ENCODE data around the gene C1QA. TPM values are rescaled to one million over a fixed set of nuclear protein-coding genes. Genes with fewer than 3 reads are reported as not detected.

The C1QA gene
- total and polyA plus RNA-seq, 2 of the 13 experiments (the other 11 are each of a cell fraction or from before 2014, with no cell fraction given), result not detected

DNA sequence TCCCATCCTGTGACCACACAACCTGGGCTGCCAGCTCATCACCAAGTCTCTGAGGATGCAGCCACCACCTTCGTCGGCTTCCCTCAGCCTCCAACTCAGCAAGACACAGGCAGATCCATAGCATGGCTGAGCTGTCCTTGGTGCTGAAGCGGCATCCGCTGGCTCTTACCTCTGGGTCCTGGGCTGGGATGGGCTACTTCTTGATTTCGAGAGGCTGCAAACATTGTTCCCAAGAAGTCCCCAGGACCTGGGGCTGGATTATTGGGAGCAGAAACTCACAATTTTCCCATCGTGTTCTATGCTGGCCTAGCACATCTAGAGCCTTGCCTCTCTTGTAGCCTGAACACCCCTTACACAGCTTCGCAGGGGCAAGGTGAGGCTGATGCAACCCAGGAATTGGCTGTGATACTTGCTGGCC is 24.9 kb upstream of the C1QA start (continued):
- TF ChIP-seq, protein P1, sequence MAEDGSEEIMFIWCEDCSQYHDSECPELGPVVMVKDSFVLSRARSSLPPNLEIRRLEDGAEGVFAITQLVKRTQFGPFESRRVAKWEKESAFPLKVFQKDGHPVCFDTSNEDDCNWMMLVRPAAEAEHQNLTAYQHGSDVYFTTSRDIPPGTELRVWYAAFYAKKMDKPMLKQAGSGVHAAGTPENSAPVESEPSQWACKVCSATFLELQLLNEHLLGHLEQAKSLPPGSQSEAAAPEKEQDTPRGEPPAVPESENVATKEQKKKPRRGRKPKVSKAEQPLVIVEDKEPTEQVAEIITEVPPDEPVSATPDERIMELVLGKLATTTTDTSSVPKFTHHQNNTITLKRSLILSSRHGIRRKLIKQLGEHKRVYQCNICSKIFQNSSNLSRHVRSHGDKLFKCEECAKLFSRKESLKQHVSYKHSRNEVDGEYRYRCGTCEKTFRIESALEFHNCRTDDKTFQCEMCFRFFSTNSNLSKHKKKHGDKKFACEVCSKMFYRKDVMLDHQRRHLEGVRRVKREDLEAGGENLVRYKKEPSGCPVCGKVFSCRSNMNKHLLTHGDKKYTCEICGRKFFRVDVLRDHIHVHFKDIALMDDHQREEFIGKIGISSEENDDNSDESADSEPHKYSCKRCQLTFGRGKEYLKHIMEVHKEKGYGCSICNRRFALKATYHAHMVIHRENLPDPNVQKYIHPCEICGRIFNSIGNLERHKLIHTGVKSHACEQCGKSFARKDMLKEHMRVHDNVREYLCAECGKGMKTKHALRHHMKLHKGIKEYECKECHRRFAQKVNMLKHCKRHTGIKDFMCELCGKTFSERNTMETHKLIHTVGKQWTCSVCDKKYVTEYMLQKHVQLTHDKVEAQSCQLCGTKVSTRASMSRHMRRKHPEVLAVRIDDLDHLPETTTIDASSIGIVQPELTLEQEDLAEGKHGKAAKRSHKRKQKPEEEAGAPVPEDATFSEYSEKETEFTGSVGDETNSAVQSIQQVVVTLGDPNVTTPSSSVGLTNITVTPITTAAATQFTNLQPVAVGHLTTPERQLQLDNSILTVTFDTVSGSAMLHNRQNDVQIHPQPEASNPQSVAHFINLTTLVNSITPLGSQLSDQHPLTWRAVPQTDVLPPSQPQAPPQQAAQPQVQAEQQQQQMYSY (CRISPR knock-in tag; IDR thresholded peaks at IDR 0.05), result no peak
- TF ChIP-seq ZNF501 (CRISPR knock-in tag; IDR thresholded peaks at IDR 0.05), result 0 out of 2 replicates have a peak, but pooled peaks have one; percentile 41
- TF ChIP-seq, protein P2, sequence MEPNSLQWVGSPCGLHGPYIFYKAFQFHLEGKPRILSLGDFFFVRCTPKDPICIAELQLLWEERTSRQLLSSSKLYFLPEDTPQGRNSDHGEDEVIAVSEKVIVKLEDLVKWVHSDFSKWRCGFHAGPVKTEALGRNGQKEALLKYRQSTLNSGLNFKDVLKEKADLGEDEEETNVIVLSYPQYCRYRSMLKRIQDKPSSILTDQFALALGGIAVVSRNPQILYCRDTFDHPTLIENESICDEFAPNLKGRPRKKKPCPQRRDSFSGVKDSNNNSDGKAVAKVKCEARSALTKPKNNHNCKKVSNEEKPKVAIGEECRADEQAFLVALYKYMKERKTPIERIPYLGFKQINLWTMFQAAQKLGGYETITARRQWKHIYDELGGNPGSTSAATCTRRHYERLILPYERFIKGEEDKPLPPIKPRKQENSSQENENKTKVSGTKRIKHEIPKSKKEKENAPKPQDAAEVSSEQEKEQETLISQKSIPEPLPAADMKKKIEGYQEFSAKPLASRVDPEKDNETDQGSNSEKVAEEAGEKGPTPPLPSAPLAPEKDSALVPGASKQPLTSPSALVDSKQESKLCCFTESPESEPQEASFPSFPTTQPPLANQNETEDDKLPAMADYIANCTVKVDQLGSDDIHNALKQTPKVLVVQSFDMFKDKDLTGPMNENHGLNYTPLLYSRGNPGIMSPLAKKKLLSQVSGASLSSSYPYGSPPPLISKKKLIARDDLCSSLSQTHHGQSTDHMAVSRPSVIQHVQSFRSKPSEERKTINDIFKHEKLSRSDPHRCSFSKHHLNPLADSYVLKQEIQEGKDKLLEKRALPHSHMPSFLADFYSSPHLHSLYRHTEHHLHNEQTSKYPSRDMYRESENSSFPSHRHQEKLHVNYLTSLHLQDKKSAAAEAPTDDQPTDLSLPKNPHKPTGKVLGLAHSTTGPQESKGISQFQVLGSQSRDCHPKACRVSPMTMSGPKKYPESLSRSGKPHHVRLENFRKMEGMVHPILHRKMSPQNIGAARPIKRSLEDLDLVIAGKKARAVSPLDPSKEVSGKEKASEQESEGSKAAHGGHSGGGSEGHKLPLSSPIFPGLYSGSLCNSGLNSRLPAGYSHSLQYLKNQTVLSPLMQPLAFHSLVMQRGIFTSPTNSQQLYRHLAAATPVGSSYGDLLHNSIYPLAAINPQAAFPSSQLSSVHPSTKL (CRISPR knock-in tag; IDR thresholded peaks at IDR 0.05), result peak; percentile 20; the same call in 1 of the 2 replicates
- TF ChIP-seq ZNF703 (CRISPR knock-in tag; IDR thresholded peaks at IDR 0.05; ENCODE audit: borderline replicate concordance), result no peak
- TF ChIP-seq CBX5 (CRISPR knock-in tag; IDR thresholded peaks at IDR 0.05; ENCODE audit: borderline replicate concordance), result 0 out of 2 replicates have a peak, but pooled peaks have one; percentile 44
- TF ChIP-seq RELA (CRISPR knock-in tag; IDR thresholded peaks at IDR 0.05), result no peak
- TF ChIP-seq ZNF614 (CRISPR knock-in tag; IDR thresholded peaks at IDR 0.05; ENCODE audit: borderline replicate concordance), result no peak
- TF ChIP-seq, protein P3, sequence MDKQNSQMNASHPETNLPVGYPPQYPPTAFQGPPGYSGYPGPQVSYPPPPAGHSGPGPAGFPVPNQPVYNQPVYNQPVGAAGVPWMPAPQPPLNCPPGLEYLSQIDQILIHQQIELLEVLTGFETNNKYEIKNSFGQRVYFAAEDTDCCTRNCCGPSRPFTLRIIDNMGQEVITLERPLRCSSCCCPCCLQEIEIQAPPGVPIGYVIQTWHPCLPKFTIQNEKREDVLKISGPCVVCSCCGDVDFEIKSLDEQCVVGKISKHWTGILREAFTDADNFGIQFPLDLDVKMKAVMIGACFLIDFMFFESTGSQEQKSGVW (CRISPR knock-in tag; IDR thresholded peaks at IDR 0.05; ENCODE audit: borderline replicate concordance), result no peak
- TF ChIP-seq ZSCAN25 (CRISPR knock-in tag; IDR thresholded peaks at IDR 0.05), result no peak
- no peak for TF ChIP-seq KLF13 (CRISPR knock-in tag; IDR thresholded peaks at IDR 0.05)
- peak; percentile 58; the same call in 1 of the 2 replicates for TF ChIP-seq ZSCAN21 (CRISPR knock-in tag; IDR thresholded peaks at IDR 0.05; ENCODE audit: borderline replicate concordance)
- TF ChIP-seq NFKBIZ (CRISPR knock-in tag; IDR thresholded peaks at IDR 0.05), result peak; percentile 31; the same call in 1 of the 2 replicates
- no peak for TF ChIP-seq GATAD1 (CRISPR knock-in tag; IDR thresholded peaks at IDR 0.05)
- TF ChIP-seq HIC2 (CRISPR knock-in tag; IDR thresholded peaks at IDR 0.05; ENCODE audit: low read depth), result no peak
- TF ChIP-seq ZNF253 (CRISPR knock-in tag; IDR thresholded peaks at IDR 0.05; ENCODE audit: borderline replicate concordance), result no peak
- TF ChIP-seq ZNF3 (CRISPR knock-in tag; IDR thresholded peaks at IDR 0.05), result no peak
- TF ChIP-seq ZNF883 (CRISPR knock-in tag; IDR thresholded peaks at IDR 0.05; ENCODE audit: not compliant biosample characterization), result no peak
- no peak for TF ChIP-seq RBAK (CRISPR knock-in tag; IDR thresholded peaks at IDR 0.05)
- TF ChIP-seq PHF21A (CRISPR knock-in tag; IDR thresholded peaks at IDR 0.05), result no peak
- TF ChIP-seq, protein P4, sequence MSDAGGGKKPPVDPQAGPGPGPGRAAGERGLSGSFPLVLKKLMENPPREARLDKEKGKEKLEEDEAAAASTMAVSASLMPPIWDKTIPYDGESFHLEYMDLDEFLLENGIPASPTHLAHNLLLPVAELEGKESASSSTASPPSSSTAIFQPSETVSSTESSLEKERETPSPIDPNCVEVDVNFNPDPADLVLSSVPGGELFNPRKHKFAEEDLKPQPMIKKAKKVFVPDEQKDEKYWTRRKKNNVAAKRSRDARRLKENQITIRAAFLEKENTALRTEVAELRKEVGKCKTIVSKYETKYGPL (CRISPR knock-in tag; IDR thresholded peaks at IDR 0.05), result no peak

Measured in HepG2 (cell line).